ENCODE results near the gene ZDHHC7. TPM values are rescaled to one million over a fixed set of nuclear protein-coding genes. Genes with fewer than 3 reads are reported as not detected.

ZDHHC7 gene
- total and polyA plus RNA-seq, 2 experiments from 2014 or later: 39.9 to 95.2 TPM

GRCh38 chr16:84930298-84931106 lies 80.8 kb downstream of the ZDHHC7 start:
- Histone ChIP-seq H3K27me3 (replicated peaks; ENCODE audit: insufficient read depth) (no peaks in the 10 kb centered on the region), H3K27ac (no peak overlapping the region), H3K9ac (peak overlapping the region; percentile 1; the same call in 1 of the 2 replicates), H3K4me3 (no peak overlapping the region), H3K4me1 (ENCODE audit: insufficient read depth) (peaks cover 30% of the 10 kb centered on the region), H2AFZ (peak overlapping the region; percentile 36; the same call in 1 of the 2 replicates), H3K36me3 (ENCODE audit: low read depth) (no peaks in the 10 kb centered on the region), H3K9me3 (ENCODE audit: low read depth) (no peaks in the 10 kb centered on the region), H3K79me2 (ENCODE audit: insufficient read depth) (no peaks in the 10 kb centered on the region), H3K9me2 (ENCODE audit: insufficient read depth) (no peaks in the 10 kb centered on the region), H3K4me2 (ENCODE audit: unreplicated experiment) (no peak overlapping the region), H4K20me1 (ENCODE audit: insufficient read depth) (no peaks in the 10 kb centered on the region), H3F3A (ENCODE audit: insufficient read depth) (no peaks in the 10 kb centered on the region; the same call in 1 of the 2 replicates)
- no peak for DNase-seq
- WGBS, 2 experiments (ENCODE audit: low coverage in 1 of 2, low lambda C conversion rate in 2 of 2, missing lambda C conversion rate in 2 of 2): 43 to 45% methylated on average over 3 to 8 of the region's 8 CpGs
- TF ChIP-seq EZH2phosphoT487 (IDR thresholded peaks at IDR 0.05; ENCODE audit: insufficient read depth, low read depth) (no peak), EZH2 (IDR thresholded peaks at IDR 0.05; ENCODE audit: insufficient read depth, poor library complexity, severe bottlenecking) (no peak)
- in situ Hi-C loops (cut with MboI): no loop called here

DNA sequence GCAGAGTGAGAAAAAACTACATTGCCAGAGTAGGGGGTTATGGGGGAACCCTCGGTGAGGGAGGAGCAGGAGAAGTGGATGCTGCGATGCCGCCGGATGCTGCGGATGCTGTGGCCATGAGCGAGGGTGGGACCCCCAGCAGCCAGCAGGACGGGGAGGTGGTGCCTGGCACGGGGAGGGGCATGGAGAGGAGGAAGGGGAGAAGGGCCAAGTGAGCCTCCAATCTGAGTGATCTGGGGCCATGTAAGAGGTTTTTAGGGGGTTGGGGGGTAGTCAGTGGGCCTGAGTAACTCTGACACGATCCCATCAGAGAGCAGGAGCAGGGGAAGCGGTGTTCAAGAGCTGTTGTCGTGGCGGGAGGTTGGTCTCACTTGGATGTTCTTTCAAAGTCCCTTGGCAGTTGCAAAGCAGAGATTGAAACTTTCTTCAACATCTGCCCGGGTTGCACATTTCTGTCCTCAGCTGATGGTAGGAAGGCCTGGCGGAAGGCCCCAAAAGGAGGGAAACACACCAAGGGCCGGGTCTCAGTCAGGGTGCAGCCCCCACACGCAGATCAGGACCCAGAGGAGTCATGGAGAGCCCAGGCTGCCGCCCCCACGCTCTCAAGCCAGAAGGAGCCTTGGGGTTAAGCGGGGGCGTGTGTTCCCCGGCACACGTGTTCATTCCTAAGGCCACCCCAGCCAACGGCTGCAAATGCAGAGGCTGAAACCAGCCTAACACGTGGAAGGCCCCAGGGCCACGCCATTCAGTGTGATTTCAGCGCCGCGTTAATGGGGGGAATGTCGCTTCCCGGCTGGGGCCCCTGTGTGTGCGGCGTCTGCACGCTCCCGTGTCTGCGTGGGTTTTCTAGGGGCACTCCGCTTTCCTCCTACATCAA lies 81.7 kb downstream of the ZDHHC7 start:
- Histone ChIP-seq H3K9me3 (ENCODE audit: low read depth) (no peaks in the 10 kb centered on the region), H3F3A (ENCODE audit: insufficient read depth) (no peaks in the 10 kb centered on the region; the same call in 1 of the 2 replicates), H3K27ac (no peak overlapping the region), H3K36me3 (ENCODE audit: low read depth) (no peaks in the 10 kb centered on the region), H3K79me2 (ENCODE audit: insufficient read depth) (no peaks in the 10 kb centered on the region), H3K27me3 (replicated peaks; ENCODE audit: insufficient read depth) (no peaks in the 10 kb centered on the region), H3K4me2 (ENCODE audit: unreplicated experiment) (no peak overlapping the region), H3K4me1 (ENCODE audit: insufficient read depth) (peaks cover 30% of the 10 kb centered on the region), H3K4me3 (no peak overlapping the region), H3K9ac (peak overlapping the region; percentile 51; the same call in 1 of the 2 replicates), H3K9me2 (ENCODE audit: insufficient read depth) (no peaks in the 10 kb centered on the region), H2AFZ (peak overlapping the region; percentile 36; the same call in 1 of the 2 replicates), H4K20me1 (ENCODE audit: insufficient read depth) (no peaks in the 10 kb centered on the region)
- DNase-seq: peak; percentile 70
- WGBS, 2 experiments (ENCODE audit: low coverage in 1 of 2, low lambda C conversion rate in 2 of 2, missing lambda C conversion rate in 2 of 2): 19% methylated on average over 34 to 36 of the region's 36 CpGs
- TF ChIP-seq EZH2 (IDR thresholded peaks at IDR 0.05; ENCODE audit: insufficient read depth, poor library complexity, severe bottlenecking): no peak
- TF ChIP-seq EZH2phosphoT487 (IDR thresholded peaks at IDR 0.05; ENCODE audit: insufficient read depth, low read depth): no peak
- in situ Hi-C loops (cut with MboI): no loop called here

DNA sequence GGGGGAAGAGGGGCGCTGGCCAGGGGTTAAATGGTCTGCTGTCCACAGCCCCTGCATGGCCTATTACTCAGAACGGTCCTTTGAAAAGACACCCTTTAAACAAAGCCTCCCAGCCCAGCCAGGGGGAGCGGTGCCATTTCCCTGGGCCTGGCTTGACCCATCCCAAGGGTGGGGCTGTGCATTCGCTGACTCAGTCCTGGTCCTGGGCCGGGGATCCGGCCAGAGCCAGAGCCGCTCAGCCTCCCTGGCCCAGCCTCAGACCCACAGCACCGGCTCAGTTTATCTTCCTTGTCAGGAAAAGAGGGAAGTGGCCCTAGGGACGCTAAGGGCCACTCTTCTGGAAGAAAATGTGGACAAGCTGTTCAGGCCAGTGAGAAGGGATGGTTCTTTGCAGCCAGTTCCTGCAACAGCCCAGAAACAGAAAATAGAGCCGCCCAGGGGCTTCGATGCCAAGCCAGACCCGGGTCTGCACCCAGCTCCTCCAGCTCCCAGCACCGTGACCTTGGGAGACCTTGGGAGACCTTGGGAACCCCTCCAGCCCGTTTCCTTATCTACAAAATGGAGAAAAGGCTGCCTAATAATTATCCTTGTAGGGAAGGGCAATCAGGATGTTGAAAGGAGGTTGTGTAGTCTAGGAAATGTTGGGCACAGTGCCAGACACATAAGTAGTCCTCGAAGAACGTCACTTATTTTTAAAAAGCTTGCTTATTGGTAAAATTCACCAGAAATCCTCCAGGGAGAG lies 82.5 kb downstream of the ZDHHC7 start:
- in situ Hi-C loops (cut with MboI): no loop called here
- Histone ChIP-seq H3K4me2 (ENCODE audit: unreplicated experiment) (peak overlapping the region; percentile 46), H4K20me1 (ENCODE audit: insufficient read depth) (no peaks in the 10 kb centered on the region), H3K27ac (no peak overlapping the region), H3K79me2 (ENCODE audit: insufficient read depth) (no peaks in the 10 kb centered on the region), H3F3A (ENCODE audit: insufficient read depth) (no peaks in the 10 kb centered on the region; the same call in 1 of the 2 replicates), H3K36me3 (ENCODE audit: low read depth) (no peaks in the 10 kb centered on the region), H3K9me2 (ENCODE audit: insufficient read depth) (no peaks in the 10 kb centered on the region), H3K4me1 (ENCODE audit: insufficient read depth) (peaks cover 23% of the 10 kb centered on the region), H3K4me3 (no peak overlapping the region), H3K27me3 (replicated peaks; ENCODE audit: insufficient read depth) (no peaks in the 10 kb centered on the region), H2AFZ (peak overlapping the region; percentile 36; the same call in 1 of the 2 replicates), H3K9ac (peak overlapping the region; percentile 51), H3K9me3 (ENCODE audit: low read depth) (no peaks in the 10 kb centered on the region)
- 10 to 14% methylated on average over 16 of the region's 16 CpGs for WGBS, 2 experiments (ENCODE audit: low coverage in 1 of 2, low lambda C conversion rate in 2 of 2, missing lambda C conversion rate in 2 of 2)
- TF ChIP-seq EZH2phosphoT487 (IDR thresholded peaks at IDR 0.05; ENCODE audit: insufficient read depth, low read depth) (no peak), EZH2 (IDR thresholded peaks at IDR 0.05; ENCODE audit: insufficient read depth, poor library complexity, severe bottlenecking) (no peak)
- DNase-seq: peak; percentile 90
